Lower leg skin (tissue), 4 donors: ENCODE measurements around the gene TENM4. TPM values are rescaled to one million over a fixed set of nuclear protein-coding genes. Genes with fewer than 3 reads are reported as not detected.
A peak's percentile ranks its signal among the peaks of the same experiment; 100 is the strongest.
"Not testable (repeated sequence)": the region's sequence is repeated elsewhere in the genome, so short reads cannot be mapped to it uniquely, and the experiment has no call there.

ENCODE experiments used
- DNase-seq, 2 donors: peaks; one replicate each; pipeline ENCODE4 v3.0.0-alpha.2; 2019; ENCODE audit warnings: low spot score in 2 of 2
- H3K4me3 ChIP-seq: fragments of 200-600 bp; sonication (generic); 2 replicates; pipeline ENCODE4 v1.5.1; 2017; ENCODE audit warnings: mild to moderate bottlenecking, low read depth; ENCODE audit not compliant: poor library complexity, severe bottlenecking
- POLR2A ChIP-seq, 2 donors: fragments of 450-650 bp; IDR thresholded peaks; one replicate each; pipeline ENCODE4 v1.6.1; 2016 to 2017; ENCODE audit warnings: antibody characterized with exemption in 2 of 2, mild to moderate bottlenecking in 1 of 2, moderate library complexity in 1 of 2
- WGBS, 2 donors: methylation state at CpG; one replicate each; pipeline ENCODE4 v1.1.5; 2018; 5-methylcytosine and 5-hydroxymethylcytosine counted together
- intact Hi-C: fragments of 100-400 bp; cut with DNase I; formaldehyde crosslinking; loops from one replicate; pipeline ENCODE4 v1.15.0; 2023; ENCODE audit warnings: low total_unique reads
- total RNA-seq, 4 donors: library from RNA; depleted of rRNA; stranded (reverse); fragments of >200 nt; gene quantifications; one replicate each; pipeline ENCODE4 v1.1.0, GENCODE V29; 2016
- TF ChIP-seq, protein P1 (sequence below), 3 donors: fragments of 450-650 bp; IDR thresholded peaks; one replicate each; pipeline ENCODE4 v1.5.1; 2016; ENCODE audit warnings: antibody characterized with exemption in 3 of 3, mild to moderate bottlenecking in 3 of 3, moderate library complexity in 2 of 3

The TENM4 gene
- total RNA-seq, 4 donors from 2014 or later, result 34.4 to 41.1 (median 36.6) TPM

DNA sequence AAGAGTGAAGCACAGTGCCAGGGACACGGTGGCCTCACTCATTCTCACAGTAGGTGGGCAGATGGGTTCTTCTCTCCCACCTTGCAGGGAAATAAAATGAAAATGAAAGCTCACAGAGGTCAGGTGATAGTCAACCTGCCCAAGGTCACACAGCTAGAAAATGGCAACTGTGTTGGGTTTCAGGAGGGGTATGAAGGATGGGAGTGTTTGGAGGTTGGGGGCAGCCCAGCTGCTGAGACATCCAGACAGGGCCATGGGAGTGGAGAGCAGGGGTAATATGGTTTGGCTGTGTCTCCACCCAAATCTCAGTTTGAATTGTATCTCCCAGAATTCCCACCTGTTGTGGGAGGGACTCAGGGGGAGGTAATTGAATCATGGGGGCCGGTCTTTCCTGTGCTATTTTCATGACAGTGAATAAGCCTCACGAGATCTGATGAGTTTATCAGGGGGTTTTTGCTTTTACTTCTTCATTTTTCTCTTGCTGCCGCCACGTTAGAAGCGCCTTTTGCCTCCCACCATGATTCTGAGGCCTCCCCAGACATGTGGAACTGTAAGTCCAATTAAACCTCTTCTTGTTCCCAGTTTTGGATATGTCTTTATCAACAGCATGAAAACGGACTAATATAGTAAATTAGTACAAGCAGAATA, 247.0 kb downstream of the TENM4 start:
- intact Hi-C loops, result no loop called here
- WGBS, 2 donors, result 93 to 94% methylated on average over 7 of the region's 7 CpGs
- no peak overlapping the region for H3K4me3 ChIP-seq
- peak in 1 of 2 donors; percentile 26 for DNase-seq
- TF ChIP-seq, protein P1, sequence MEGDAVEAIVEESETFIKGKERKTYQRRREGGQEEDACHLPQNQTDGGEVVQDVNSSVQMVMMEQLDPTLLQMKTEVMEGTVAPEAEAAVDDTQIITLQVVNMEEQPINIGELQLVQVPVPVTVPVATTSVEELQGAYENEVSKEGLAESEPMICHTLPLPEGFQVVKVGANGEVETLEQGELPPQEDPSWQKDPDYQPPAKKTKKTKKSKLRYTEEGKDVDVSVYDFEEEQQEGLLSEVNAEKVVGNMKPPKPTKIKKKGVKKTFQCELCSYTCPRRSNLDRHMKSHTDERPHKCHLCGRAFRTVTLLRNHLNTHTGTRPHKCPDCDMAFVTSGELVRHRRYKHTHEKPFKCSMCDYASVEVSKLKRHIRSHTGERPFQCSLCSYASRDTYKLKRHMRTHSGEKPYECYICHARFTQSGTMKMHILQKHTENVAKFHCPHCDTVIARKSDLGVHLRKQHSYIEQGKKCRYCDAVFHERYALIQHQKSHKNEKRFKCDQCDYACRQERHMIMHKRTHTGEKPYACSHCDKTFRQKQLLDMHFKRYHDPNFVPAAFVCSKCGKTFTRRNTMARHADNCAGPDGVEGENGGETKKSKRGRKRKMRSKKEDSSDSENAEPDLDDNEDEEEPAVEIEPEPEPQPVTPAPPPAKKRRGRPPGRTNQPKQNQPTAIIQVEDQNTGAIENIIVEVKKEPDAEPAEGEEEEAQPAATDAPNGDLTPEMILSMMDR (IDR thresholded peaks at IDR 0.05), result no peak
- TF ChIP-seq POLR2A (IDR thresholded peaks at IDR 0.05), result no peak

DNA sequence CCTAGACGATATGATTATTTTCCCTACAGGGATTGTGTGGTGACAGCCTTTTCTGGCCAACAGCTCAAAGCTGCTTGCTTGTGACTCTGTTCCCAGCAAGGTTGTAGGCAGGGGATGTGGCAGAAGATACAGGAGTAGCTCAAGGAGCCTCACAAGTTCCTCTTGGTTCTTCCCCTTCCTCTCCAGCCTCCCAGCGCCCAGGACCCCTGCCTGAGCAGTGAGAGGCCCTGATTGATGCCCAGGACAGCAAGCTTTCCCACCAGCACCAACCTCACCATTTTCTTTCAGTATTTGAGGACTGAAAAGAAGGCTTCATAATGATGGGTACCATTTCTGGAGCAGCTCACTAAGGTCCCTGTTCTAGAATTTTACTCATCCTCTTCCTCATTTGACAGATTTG, 248.0 kb downstream of the TENM4 start:
- TF ChIP-seq POLR2A (IDR thresholded peaks at IDR 0.05), result no peak
- TF ChIP-seq, protein P1 (IDR thresholded peaks at IDR 0.05), result no peak
- WGBS, 2 donors, result 81 to 90% methylated on average over 2 of the region's 2 CpGs
- intact Hi-C loops, result no loop called here
- H3K4me3 ChIP-seq, result no peak overlapping the region
- peak in 1 of 2 donors; percentile 70 for DNase-seq

DNA sequence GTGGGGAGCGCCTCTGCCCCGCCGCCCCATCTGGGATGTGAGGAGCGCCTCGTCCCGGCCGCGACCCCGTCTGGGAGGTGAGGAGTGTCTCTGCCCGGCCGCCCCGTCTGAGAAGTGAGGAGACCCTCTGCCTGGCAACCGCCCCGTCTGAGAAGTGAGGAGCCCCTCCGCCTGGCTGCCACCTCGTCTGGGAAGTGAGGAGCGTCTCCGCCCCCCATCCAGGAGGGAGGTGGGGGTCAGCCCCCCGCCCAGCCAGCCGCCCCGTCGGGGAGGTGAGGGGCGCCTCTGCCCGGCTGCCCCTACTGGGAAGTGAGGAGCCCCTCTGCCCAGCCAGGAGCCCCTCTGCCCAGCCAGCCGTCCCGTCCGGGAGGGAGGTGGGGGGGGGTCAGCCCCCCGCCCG, 249.1 kb downstream of the TENM4 start:
- H3K4me3 ChIP-seq, intact Hi-C loops: not testable (repeated sequence)
- WGBS, 2 donors, result 95 to 98% methylated on average over 17 to 21 of the region's 29 CpGs
- peak in 1 of 2 donors; percentile 56 for DNase-seq

DNA sequence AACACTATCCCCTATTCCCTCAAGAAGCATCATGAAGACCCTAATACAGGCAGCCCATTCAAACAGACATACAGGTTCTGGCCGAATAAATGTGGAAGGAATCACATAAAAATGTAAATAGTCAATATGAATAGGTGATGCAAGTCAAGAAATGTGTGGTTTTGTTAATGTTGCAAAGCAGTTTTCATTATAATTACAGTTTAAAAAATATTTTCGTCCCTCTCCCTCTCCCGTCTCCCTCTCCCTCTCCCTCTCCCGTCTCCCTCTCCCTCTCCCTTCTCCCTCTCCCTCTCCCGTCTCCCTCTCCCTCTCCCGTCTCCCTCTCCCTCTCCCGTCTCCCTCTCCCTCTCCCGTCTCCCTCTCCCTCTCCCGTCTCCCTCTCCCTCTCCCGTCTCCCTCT, 250.3 kb downstream of the TENM4 start:
- DNase-seq, H3K4me3 ChIP-seq, intact Hi-C loops: not testable (repeated sequence)
- WGBS, 2 donors, result 93 to 95% methylated on average over 7 of the region's 10 CpGs

DNA sequence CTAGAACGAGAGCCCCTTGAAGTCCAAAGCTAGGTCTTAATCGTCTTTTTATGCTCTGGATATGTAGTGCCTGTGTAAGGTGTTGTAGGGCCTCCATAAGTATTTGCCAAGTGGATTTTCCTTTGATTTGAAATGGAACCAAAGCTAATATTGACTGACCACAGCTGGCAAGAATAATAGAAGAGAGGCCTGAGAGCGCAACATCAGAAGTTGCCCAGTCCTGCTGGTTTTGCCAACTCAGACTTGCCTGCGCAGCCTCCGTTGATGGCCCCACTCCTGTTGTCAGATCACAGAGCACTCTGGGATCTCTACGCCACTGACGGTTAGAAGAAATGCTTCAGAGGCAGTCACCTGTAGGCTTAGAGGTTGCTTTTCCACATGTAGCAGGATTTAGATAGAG, 251.2 kb downstream of the TENM4 start:
- TF ChIP-seq POLR2A (IDR thresholded peaks at IDR 0.05), result no peak
- TF ChIP-seq, protein P1 (IDR thresholded peaks at IDR 0.05), result no peak
- 86% methylated on average over 7 of the region's 7 CpGs for WGBS, 2 donors
- intact Hi-C loops, result no loop called here
- peak in 1 of 2 donors; percentile 36 for DNase-seq
- no peak overlapping the region for H3K4me3 ChIP-seq

DNA sequence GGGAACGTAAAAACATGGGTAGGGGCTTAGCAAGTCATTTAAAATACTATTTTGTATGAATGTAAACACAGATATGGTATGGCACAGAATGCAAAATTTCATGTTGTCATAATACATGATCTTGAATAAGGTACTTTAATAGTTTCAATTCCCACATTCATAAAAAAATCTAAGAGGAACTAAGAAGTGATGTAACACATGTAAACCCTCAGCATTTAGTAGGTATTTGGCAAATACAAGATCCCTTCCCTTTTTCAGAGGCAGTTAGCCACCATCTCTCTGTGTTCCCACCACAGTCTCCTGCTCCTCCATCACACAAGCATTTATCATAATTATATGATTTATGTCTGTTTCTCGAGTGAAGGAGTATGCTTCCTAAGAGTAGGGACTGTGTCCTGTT, 251.8 kb downstream of the TENM4 start:
- TF ChIP-seq POLR2A (IDR thresholded peaks at IDR 0.05), result no peak
- TF ChIP-seq, protein P1 (IDR thresholded peaks at IDR 0.05), result no peak
- intact Hi-C loops, result no loop called here
- DNase-seq, result no peak
- no peak overlapping the region for H3K4me3 ChIP-seq
- 70 to 73% methylated on average over 2 of the region's 2 CpGs for WGBS, 2 donors

DNA sequence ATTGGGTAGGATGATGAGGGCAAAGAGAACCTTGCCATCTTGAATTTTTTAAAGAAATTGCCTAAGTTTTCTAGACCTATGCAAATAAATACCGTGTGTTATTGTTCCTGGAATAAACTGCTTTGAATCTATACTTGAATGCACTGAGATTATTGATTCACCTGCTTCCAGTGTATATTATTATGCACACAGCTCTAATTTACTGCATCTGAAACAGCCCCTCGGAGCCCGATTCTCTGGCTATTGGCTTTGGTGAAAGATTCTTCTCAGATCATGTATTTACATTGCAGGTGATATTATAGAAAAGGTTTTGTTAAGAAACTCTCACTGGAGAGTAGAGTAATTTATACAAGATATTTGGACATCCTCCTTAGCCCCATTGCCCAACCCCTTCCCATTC, 254.2 kb downstream of the TENM4 start:
- no peak overlapping the region for H3K4me3 ChIP-seq
- DNase-seq, result no peak
- 89 to 90% methylated on average over 3 of the region's 3 CpGs for WGBS, 2 donors
- TF ChIP-seq POLR2A (IDR thresholded peaks at IDR 0.05), result no peak
- TF ChIP-seq, protein P1 (IDR thresholded peaks at IDR 0.05), result no peak
- intact Hi-C loops, result no loop called here
